Left cardiac atrium (tissue), 4 donors: ENCODE measurements around the gene MAN1A1. TPM values are rescaled to one million over a fixed set of nuclear protein-coding genes. Genes with fewer than 3 reads are reported as not detected.
"Not testable (repeated sequence)": the region's sequence is repeated elsewhere in the genome, so short reads cannot be mapped to it uniquely, and the experiment has no call there.

Experiments used
- ATAC-seq, 2 donors: fragments of 200-7000 bp; cut with Tn5 transposase; one replicate each; pipeline ENCODE4 v1.9.1; 2020; ENCODE audit warnings: mild to moderate bottlenecking in 2 of 2, moderate library complexity in 2 of 2
- DNase-seq: peaks from one replicate; pipeline ENCODE4 v3.0.0-alpha.2; 2020
- intact Hi-C, 2 donors: fragments of 100-400 bp; cut with DNase I; formaldehyde crosslinking; loops; one replicate each; pipeline versions ENCODE4 v1.14.1 to v1.15.1; 2022 to 2023
- long read RNA-seq: library from polyadenylated mRNA; unstranded; transcript quantifications from one replicate; pipeline ENCODE4 v2.0.0, GENCODE V29; 2021
- total RNA-seq, 2 donors: library from RNA; stranded (reverse); fragmentation: NEBNext Ultra II Directional; extraction: Animal tissue kit (Norgen Biotek cat#: 25700); gene quantifications; one replicate each; pipeline ENCODE4 v1.2.1, GENCODE V29; 2021
- donor health status: DM: no; HTN: yes; CAD: no.
- donor health status: DM: no; HTN: yes; CAD: no; lungs with severe emphysema.
- donor health status: DM: yes; HTN: yes; CAD: no.
- donor health status: Dilated cardiomyopathy.

The MAN1A1 gene
- total RNA-seq, result 10 to 100 TPM; 30.3 to 45.0 TPM
- long read RNA-seq, partial matches to known transcripts, result 5 of 5 reads
- long read RNA-seq, other reads (novel, unspliced or antisense), result 0 of 5 reads

GRCh38 chr6:119349361-119350201 is at the start of gene MAN1A1:
Gene MAN1A1 (minus strand): TSS chr6:119349761. CDS start chr6:119349065, 696 bp downstream.
- peak; percentile 90 for DNase-seq
- peak; percentile 97 for ATAC-seq
- intact Hi-C loops, result loop anchor here in 1 of 2 donors (10.0 kb wide), 1 partner anchor 205 kb away; no protein-coding TSS in a partner anchor

- no peak for ATAC-seq
Observed at GRCh38 chr6:119395192-119395591, 45.6 kb upstream of the MAN1A1 start.

GRCh38 chr6:119390247-119390793 is 40.8 kb upstream of the MAN1A1 start:
- ATAC-seq (no peak), DNase-seq (no peak)
- intact Hi-C loops, result no loop called here

More at GRCh38 chr6:119395192-119395591, 45.6 kb upstream of the MAN1A1 start:
- no peak for DNase-seq
- intact Hi-C loops, result no loop called here

GRCh38 chr6:119385994-119386393 is 36.4 kb upstream of the MAN1A1 start:
- DNase-seq (no peak), ATAC-seq (no peak)
- intact Hi-C loops, result no loop called here

- DNase-seq (no peak), ATAC-seq (no peak)
- intact Hi-C loops, result no loop called here
Observed at GRCh38 chr6:119384444-119384843, 34.9 kb upstream of the MAN1A1 start.

- ATAC-seq (no peak), DNase-seq (no peak)
- intact Hi-C loops, result no loop called here
Observed at GRCh38 chr6:119379809-119380208, 30.2 kb upstream of the MAN1A1 start.

GRCh38 chr6:119377043-119377442 is 27.5 kb upstream of the MAN1A1 start:
- ATAC-seq, DNase-seq, intact Hi-C loops: not testable (repeated sequence)

GRCh38 chr6:119370080-119370479 is 20.5 kb upstream of the MAN1A1 start:
- no peak for ATAC-seq
- intact Hi-C loops, result no loop called here
- DNase-seq, result no peak

- no peak for ATAC-seq
- no peak for DNase-seq
- intact Hi-C loops, result no loop called here
Observed at GRCh38 chr6:119368921-119369320, 19.4 kb upstream of the MAN1A1 start.

- ATAC-seq, result peak; percentile 14 to 47
- DNase-seq, result no peak
Observed at GRCh38 chr6:119361209-119361608, 11.6 kb upstream of the MAN1A1 start.

GRCh38 chr6:119360262-119360915 is 10.8 kb upstream of the MAN1A1 start:
- intact Hi-C loops, result no loop called here
- ATAC-seq, result no peak
- DNase-seq, result no peak

More at GRCh38 chr6:119361209-119361608, 11.6 kb upstream of the MAN1A1 start:
- intact Hi-C loops, result no loop called here

- no peak for ATAC-seq
- no peak for DNase-seq
- intact Hi-C loops, result no loop called here
Observed at GRCh38 chr6:119355890-119356289, 6.3 kb upstream of the MAN1A1 start.

- DNase-seq (no peak), ATAC-seq (peak; percentile 43 to 74)
- intact Hi-C loops, result no loop called here
Observed at GRCh38 chr6:119355157-119355556, 5.6 kb upstream of the MAN1A1 start.

GRCh38 chr6:119353696-119354095 is 4.1 kb upstream of the MAN1A1 start:
- ATAC-seq (no peak), DNase-seq (no peak)
- intact Hi-C loops, result no loop called here

GRCh38 chr6:119352001-119352400 is 2.4 kb upstream of the MAN1A1 start:
- DNase-seq, result no peak
- ATAC-seq, result no peak
- intact Hi-C loops, result no loop called here

- DNase-seq, result no peak
- no peak for ATAC-seq
- intact Hi-C loops, result no loop called here
Observed at GRCh38 chr6:119350952-119351372, 1.4 kb upstream of the MAN1A1 start.

- no peak for DNase-seq
- intact Hi-C loops, result no loop called here
- ATAC-seq, result peak; percentile 29
Observed at GRCh38 chr6:119350202-119350951, 816 bp upstream of the MAN1A1 start.

- peak; percentile 12 to 18 for ATAC-seq
- intact Hi-C loops, result loop anchor here in 1 of 2 donors (10.0 kb wide), 1 partner anchor 204 kb away; no protein-coding TSS in a partner anchor
Observed at GRCh38 chr6:119348748-119349360, 707 bp downstream of the MAN1A1 start.

More at GRCh38 chr6:119348748-119349360, 707 bp downstream of the MAN1A1 start:
- peak; percentile 46 for DNase-seq
